Measurements from ENCODE around the gene SMAD3. TPM values are rescaled to one million over a fixed set of nuclear protein-coding genes. Genes with fewer than 3 reads are reported as not detected.

SMAD3 gene
- total and polyA plus RNA-seq, 4 donors: 10.9 to 41.6 (median 23.4) TPM

DNA sequence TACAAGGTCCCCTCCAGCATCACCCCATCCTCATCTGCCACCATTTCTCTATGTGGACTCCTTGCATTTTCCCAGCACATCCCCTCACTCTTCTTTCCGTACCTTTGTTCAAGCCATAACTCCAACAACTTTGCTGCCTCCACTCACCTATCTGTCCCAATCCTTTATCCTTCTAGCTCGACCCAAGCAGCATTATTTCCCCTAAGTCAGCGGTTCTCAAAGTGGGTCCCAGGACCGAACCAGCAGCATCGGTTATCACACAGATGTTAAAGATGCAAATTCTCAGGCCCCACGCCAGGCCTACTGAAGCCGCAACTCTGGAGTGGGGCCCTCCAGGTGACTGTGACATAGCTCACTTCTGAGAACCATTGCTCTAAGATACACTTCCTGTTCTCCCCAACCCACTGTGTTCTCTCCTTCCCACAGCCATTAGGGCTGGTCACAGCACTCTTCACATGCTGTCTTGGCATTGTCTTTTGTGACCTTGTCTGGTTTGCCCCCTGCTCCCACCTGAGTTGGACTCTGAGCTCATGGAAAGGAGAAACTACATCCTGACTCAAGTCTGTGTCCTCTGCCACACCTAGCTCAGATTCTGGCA, 132.9 kb downstream of the SMAD3 start:
- no peaks in the 10 kb centered on the region for H3K27me3 ChIP-seq (ENCODE audit: control insufficient read depth in 3 of 3, insufficient read depth in 3 of 3, low read length in 2 of 3)
- H3K36me3 ChIP-seq (ENCODE audit: control insufficient read depth in 4 of 4, insufficient read depth in 4 of 4, low read length in 4 of 4): peaks cover 0 to 14% (median 4%) of the 10 kb centered on the region in 4 donors
- peaks cover 0 to 26% (median 4%) of the 10 kb centered on the region in 5 donors for H3K4me1 ChIP-seq (ENCODE audit: control insufficient read depth in 5 of 5, insufficient read depth in 5 of 5, low read length in 5 of 5)
- TF ChIP-seq, protein P1, sequence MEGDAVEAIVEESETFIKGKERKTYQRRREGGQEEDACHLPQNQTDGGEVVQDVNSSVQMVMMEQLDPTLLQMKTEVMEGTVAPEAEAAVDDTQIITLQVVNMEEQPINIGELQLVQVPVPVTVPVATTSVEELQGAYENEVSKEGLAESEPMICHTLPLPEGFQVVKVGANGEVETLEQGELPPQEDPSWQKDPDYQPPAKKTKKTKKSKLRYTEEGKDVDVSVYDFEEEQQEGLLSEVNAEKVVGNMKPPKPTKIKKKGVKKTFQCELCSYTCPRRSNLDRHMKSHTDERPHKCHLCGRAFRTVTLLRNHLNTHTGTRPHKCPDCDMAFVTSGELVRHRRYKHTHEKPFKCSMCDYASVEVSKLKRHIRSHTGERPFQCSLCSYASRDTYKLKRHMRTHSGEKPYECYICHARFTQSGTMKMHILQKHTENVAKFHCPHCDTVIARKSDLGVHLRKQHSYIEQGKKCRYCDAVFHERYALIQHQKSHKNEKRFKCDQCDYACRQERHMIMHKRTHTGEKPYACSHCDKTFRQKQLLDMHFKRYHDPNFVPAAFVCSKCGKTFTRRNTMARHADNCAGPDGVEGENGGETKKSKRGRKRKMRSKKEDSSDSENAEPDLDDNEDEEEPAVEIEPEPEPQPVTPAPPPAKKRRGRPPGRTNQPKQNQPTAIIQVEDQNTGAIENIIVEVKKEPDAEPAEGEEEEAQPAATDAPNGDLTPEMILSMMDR (IDR thresholded peaks at IDR 0.05; ENCODE audit: control extremely low read depth, extremely low read depth): no peak
- ATAC-seq (ENCODE audit: insufficient read depth, low FRiP score) (no peak), DNase-seq (no peak)
- H3K9me3 ChIP-seq (ENCODE audit: control insufficient read depth in 4 of 4, insufficient read depth in 3 of 4, low read length in 3 of 4): no peaks in the 10 kb centered on the region
- H3K27ac ChIP-seq (ENCODE audit: low read depth in 1 of 2, low read length in 1 of 2): no peak overlapping the region
- no peak overlapping the region for H3K9ac ChIP-seq (ENCODE audit: insufficient read depth in 1 of 2, low read length in 2 of 2)
- WGBS, 2 donors: 93 to 95% methylated on average over 7 of the region's 7 CpGs
- no peak overlapping the region for H3K4me3 ChIP-seq

DNA sequence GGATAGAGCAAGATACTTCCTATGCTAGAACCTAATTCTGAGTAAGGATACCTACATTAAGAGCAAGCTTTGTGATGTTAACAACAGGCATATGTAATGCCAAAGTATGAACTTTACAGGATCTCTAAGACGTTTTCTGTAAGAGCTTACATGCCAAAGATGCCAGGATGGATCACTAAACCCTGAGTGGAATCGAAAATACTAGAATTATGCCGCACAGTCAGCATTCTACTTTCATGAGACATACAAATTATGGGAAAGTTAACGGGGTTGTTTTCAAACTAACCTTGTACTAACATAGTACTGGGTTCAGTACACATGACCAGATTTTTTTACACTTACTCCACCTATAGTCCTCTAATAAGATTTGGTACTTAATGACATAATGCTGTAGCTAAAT, 134.0 kb downstream of the SMAD3 start:
- DNase-seq (no peak), ATAC-seq (ENCODE audit: insufficient read depth, low FRiP score) (no peak)
- Histone ChIP-seq H3K27me3 (ENCODE audit: control insufficient read depth in 3 of 3, insufficient read depth in 3 of 3, low read length in 2 of 3) (no peaks in the 10 kb centered on the region), H3K36me3 (ENCODE audit: control insufficient read depth in 4 of 4, insufficient read depth in 4 of 4, low read length in 4 of 4) (peaks cover 3 to 14% (median 4%) of the 10 kb centered on the region in 4 donors), H3K4me1 (ENCODE audit: control insufficient read depth in 5 of 5, insufficient read depth in 5 of 5, low read length in 5 of 5) (peaks cover 0 to 19% (median 0%) of the 10 kb centered on the region in 5 donors), H3K4me3 (no peak overlapping the region), H3K9me3 (ENCODE audit: control insufficient read depth in 4 of 4, insufficient read depth in 3 of 4, low read length in 3 of 4) (no peaks in the 10 kb centered on the region), H3K27ac (ENCODE audit: low read depth in 1 of 2, low read length in 1 of 2) (no peak overlapping the region), H3K9ac (ENCODE audit: insufficient read depth in 1 of 2, low read length in 2 of 2) (no peak overlapping the region)
- 93 to 94% methylated on average over 4 of the region's 4 CpGs for WGBS, 2 donors
- TF ChIP-seq, protein P1 (IDR thresholded peaks at IDR 0.05; ENCODE audit: control extremely low read depth, extremely low read depth): no peak

DNA sequence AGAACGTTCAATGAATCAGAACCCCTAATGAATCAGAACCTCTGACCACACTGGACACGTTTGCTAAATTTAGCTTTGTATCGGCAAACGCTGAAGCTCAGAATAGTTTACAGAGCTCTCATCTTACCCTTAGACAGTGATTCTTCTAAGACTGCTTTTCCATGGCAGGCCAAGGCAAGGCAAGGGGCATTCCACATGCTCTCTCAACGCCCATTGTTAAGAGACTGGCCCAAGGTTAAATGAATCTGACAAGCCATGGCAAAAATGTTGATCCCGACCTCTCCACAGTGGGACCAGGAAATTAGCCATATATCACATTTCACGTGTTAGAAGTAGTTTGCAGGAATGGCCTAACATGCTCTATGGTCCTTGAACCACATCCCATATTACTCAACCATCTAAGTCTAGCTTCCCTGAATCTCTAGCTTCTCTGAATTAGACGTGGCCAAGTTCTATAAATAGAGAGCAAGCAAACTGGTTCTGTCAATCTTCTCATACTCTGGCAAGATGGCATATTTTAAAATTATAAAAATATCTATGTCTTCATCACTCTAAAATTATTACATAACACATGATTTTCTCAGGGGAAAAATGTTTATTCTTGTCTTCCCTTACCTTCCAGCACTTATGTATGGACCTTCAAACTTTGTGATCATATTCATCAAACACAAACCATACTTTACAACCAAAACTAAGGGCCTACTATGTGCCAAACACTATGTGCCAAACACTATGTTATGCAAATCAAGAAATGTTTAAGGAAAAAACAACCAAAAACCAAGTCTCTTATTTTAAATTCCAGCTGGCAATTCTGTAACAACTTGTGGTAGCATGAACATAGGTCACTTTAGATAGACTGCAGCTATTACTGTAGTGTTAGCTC, 134.7 kb downstream of the SMAD3 start:
- no peak for ATAC-seq (ENCODE audit: insufficient read depth, low FRiP score)
- WGBS, 2 donors: 61 to 67% methylated on average over 8 of the region's 8 CpGs

More for the DNA sequence above, 134.7 kb downstream of the SMAD3 start:
- H3K36me3 ChIP-seq (ENCODE audit: control insufficient read depth in 4 of 4, insufficient read depth in 4 of 4, low read length in 4 of 4): peaks cover 3 to 11% (median 4%) of the 10 kb centered on the region in 4 donors
- peak overlapping the region in 1 of 2 donors; percentile 58 for H3K27ac ChIP-seq (ENCODE audit: low read depth in 1 of 2, low read length in 1 of 2)
- H3K9me3 ChIP-seq (ENCODE audit: control insufficient read depth in 4 of 4, insufficient read depth in 3 of 4, low read length in 3 of 4): no peaks in the 10 kb centered on the region
- TF ChIP-seq, protein P1 (IDR thresholded peaks at IDR 0.05; ENCODE audit: control extremely low read depth, extremely low read depth): no peak
- H3K27me3 ChIP-seq (ENCODE audit: control insufficient read depth in 3 of 3, insufficient read depth in 3 of 3, low read length in 2 of 3): no peaks in the 10 kb centered on the region
- DNase-seq: no peak
- no peak overlapping the region for H3K4me3 ChIP-seq
- H3K9ac ChIP-seq (ENCODE audit: insufficient read depth in 1 of 2, low read length in 2 of 2): no peak overlapping the region
- H3K4me1 ChIP-seq (ENCODE audit: control insufficient read depth in 5 of 5, insufficient read depth in 5 of 5, low read length in 5 of 5): peaks cover 0 to 17% (median 0%) of the 10 kb centered on the region in 5 donors
